BJ (cell line): ENCODE results near the gene RPL18. TPM values are rescaled to one million over a fixed set of nuclear protein-coding genes. Genes with fewer than 3 reads are reported as not detected.

Source experiments
- CTCF ChIA-PET: fragments of 350-600 bp; formaldehyde crosslinking; extraction: SDS; loops from one replicate; lab custom pipeline; 2021; ENCODE audit warnings: antibody characterized with exemption, inconsistent platforms; lab: Yijun Ruan, JAX
- POLR2A ChIA-PET: fragments of 300-600 bp; sonication (Branson Sonifier 250); formaldehyde crosslinking; extraction: SDS; loops from one replicate; lab custom pipeline; 2021; ENCODE audit warnings: antibody characterized with exemption; lab: Charles Lee
- DNase-seq: peaks from one replicate; pipeline ENCODE4 v3.0.0-alpha.2; 2011; ENCODE audit warnings: low read depth
- H3K27me3 ChIP-seq: 2 replicates; pipeline ENCODE4 v1.6.0; 2011; ENCODE audit warnings: low read length; ENCODE audit not compliant: control insufficient read depth, insufficient read depth
- H3K36me3 ChIP-seq: 2 replicates; pipeline ENCODE4 v1.5.1; 2011; ENCODE audit warnings: low read length; ENCODE audit not compliant: control insufficient read depth, insufficient read depth
- H3K4me3 ChIP-seq: 2 replicates; pipeline ENCODE4 v1.5.1; 2011; ENCODE audit warnings: low read depth, mild to moderate bottlenecking, control low read depth, low read length
- CTCF ChIP-seq: IDR thresholded peaks from 2 replicates; pipeline ENCODE4 v1.5.1; 2011; ENCODE audit warnings: low read depth, mild to moderate bottlenecking, control low read depth, inconsistent platforms, low read length, moderate library complexity; ENCODE audit not compliant: insufficient read depth
- polyA minus RNA-seq: library from RNA; depleted of rRNA, polyadenylated mRNA; stranded (reverse); fragments of >200 nt; gene quantifications from 2 replicates; pipeline ENCODE4 v1.2.3, GENCODE V29; 2011; rRNA and poly(A)+ RNA removed
- polyA plus RNA-seq: library from polyadenylated mRNA; depleted of rRNA; stranded (reverse); fragments of >200 nt; gene quantifications from 2 replicates; pipeline ENCODE4 v1.2.3, GENCODE V29; 2011; rRNA removed

The RPL18 gene
- 1,260 and 1,324 TPM in 2 replicates for polyA plus RNA-seq
- 479 and 695 TPM in 2 replicates for polyA minus RNA-seq

GRCh38 chr19:48618916-48619691 is at the start of gene RPL18, which contains the start of gene SPHK2:
Gene RPL18 (minus strand): TSS chr19:48619178. CDS start chr19:48619143, 35 bp downstream.
Gene SPHK2 (plus strand): TSS chr19:48619506. CDS start chr19:48620515, 1,009 bp downstream.
- ChIA-PET CTCF (interaction anchor here (1.0 to 1.6 kb wide), 4 partner anchors 10 to 30 kb away, joined by 3 to 7 read pairs (median 4); partner anchors contain the start of gene CA11), POLR2A (interaction anchor here (0.8 to 1.0 kb wide), 3 partner anchors 8 to 219 kb away, joined by 3 to 9 read pairs (median 3); no protein-coding TSS in a partner anchor)
- no peaks in the 10 kb centered on the region for H3K27me3 ChIP-seq

GRCh38 chr19:48668761-48669160 is 49.8 kb upstream of the RPL18 start:
- CTCF ChIA-PET = interaction anchor here (1.0 kb wide), 1 partner anchor 23 kb away, joined by 3 read pairs; the partner anchor contains the start of gene CA11

More at GRCh38 chr19:48618916-48619691, at the start of gene RPL18, which contains the start of gene SPHK2:
- Histone ChIP-seq H3K4me3 (peak within 1 kb of the TSS; percentile 94), H3K36me3 (peaks cover 26% of the 10 kb centered on the region)
- TF ChIP-seq CTCF = no peak
- peak; percentile 99 for DNase-seq

GRCh38 chr19:48668332-48668731 is 49.4 kb upstream of the RPL18 start:
- no peak for TF ChIP-seq CTCF
- Histone ChIP-seq H3K4me3 (no peak overlapping the region), H3K27me3 (peaks cover 1% of the 10 kb centered on the region; the same call in 1 of the 2 replicates), H3K36me3 (no peaks in the 10 kb centered on the region)
- ChIA-PET POLR2A (no interaction called here), CTCF (interaction anchor here (1.0 kb wide), 1 partner anchor 22 kb away, joined by 3 read pairs; the partner anchor contains the start of gene CA11)
- DNase-seq = no peak

More at GRCh38 chr19:48668761-48669160, 49.8 kb upstream of the RPL18 start:
- peaks cover 1% of the 10 kb centered on the region; the same call in 1 of the 2 replicates for H3K27me3 ChIP-seq
- TF ChIP-seq CTCF = no peak
- H3K36me3 ChIP-seq = no peaks in the 10 kb centered on the region
- DNase-seq = no peak
- POLR2A ChIA-PET = no interaction called here
- H3K4me3 ChIP-seq = no peak overlapping the region

- ChIA-PET CTCF (interaction anchor here (0.5 to 0.6 kb wide), 2 partner anchors 12 to 122 kb away, joined by 3 to 5 read pairs; no protein-coding TSS in a partner anchor), POLR2A (no interaction called here)
- Histone ChIP-seq H3K36me3 (no peaks in the 10 kb centered on the region), H3K4me3 (no peak overlapping the region), H3K27me3 (peaks cover 1% of the 10 kb centered on the region; the same call in 1 of the 2 replicates)
- no peak for DNase-seq
- no peak for TF ChIP-seq CTCF
Measured at GRCh38 chr19:48665786-48666185, 46.8 kb upstream of the RPL18 start.

GRCh38 chr19:48664476-48664875 is 45.5 kb upstream of the RPL18 start:
- CTCF ChIA-PET = no interaction called here
- POLR2A ChIA-PET = no interaction called here

More at GRCh38 chr19:48664476-48664875, 45.5 kb upstream of the RPL18 start:
- Histone ChIP-seq H3K27me3 (peaks cover 1% of the 10 kb centered on the region; the same call in 1 of the 2 replicates), H3K4me3 (no peak overlapping the region), H3K36me3 (no peaks in the 10 kb centered on the region)
- no peak for DNase-seq
- TF ChIP-seq CTCF = no peak
